Measurements from ENCODE around the gene PPIAL4G.

Gene PPIAL4G

DNA sequence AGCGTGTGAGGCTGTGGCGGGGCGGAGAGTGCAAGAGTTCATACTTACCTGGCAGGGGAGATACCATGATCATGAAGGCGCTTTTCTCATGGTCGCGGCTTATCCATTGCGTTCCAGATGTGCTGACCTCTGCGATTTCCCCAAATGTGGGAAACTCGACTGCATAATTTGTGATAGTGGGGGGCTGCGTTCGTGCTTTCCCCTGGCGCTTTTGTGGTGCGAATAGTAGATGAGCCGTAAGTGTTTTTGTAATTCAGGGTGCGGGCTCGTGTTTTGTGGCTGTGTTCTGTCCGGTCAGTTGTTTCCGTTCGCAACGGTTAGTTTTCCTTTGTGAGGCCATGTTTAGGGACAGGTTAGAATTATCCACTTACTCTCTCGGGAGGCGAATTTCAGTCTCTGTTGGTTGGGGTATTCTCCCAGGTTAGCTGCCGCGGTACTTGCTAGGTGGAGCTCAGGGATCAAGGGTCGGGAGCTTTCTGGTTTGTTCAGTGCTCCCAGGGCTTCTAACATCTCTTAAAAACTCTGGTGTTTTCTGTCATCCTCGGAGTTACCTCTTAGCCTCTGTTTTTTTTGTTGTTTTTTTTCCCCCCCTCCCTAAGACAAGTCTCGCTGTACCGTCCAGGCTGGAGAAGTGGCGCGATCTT lies 39.6 kb upstream of the PPIAL4G start (continued):
- TF ChIP-seq, protein P1, sequence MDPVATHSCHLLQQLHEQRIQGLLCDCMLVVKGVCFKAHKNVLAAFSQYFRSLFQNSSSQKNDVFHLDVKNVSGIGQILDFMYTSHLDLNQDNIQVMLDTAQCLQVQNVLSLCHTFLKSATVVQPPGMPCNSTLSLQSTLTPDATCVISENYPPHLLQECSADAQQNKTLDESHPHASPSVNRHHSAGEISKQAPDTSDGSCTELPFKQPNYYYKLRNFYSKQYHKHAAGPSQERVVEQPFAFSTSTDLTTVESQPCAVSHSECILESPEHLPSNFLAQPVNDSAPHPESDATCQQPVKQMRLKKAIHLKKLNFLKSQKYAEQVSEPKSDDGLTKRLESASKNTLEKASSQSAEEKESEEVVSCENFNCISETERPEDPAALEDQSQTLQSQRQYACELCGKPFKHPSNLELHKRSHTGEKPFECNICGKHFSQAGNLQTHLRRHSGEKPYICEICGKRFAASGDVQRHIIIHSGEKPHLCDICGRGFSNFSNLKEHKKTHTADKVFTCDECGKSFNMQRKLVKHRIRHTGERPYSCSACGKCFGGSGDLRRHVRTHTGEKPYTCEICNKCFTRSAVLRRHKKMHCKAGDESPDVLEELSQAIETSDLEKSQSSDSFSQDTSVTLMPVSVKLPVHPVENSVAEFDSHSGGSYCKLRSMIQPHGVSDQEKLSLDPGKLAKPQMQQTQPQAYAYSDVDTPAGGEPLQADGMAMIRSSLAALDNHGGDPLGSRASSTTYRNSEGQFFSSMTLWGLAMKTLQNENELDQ (tag by site-specific recombination; IDR thresholded peaks at IDR 0.05; ENCODE audit: low read depth), result 0 out of 2 replicates have a peak, but pooled peaks have one; percentile 32
- TF ChIP-seq ZNF837 (tag by site-specific recombination; IDR thresholded peaks at IDR 0.05) (peak; percentile 90), ZFP37 (tag by site-specific recombination; IDR thresholded peaks at IDR 0.05) (peak; percentile 100), KLF8 (tag by site-specific recombination; IDR thresholded peaks at IDR 0.05) (peak; percentile 93), ZBTB17 (tag by site-specific recombination; IDR thresholded peaks at IDR 0.05) (peak; percentile 91), ZNF146 (tag by site-specific recombination; IDR thresholded peaks at IDR 0.05) (peak; percentile 82), ZNF664 (tag by site-specific recombination; IDR thresholded peaks at IDR 0.05) (0 out of 2 replicates have a peak, but pooled peaks have one; percentile 8), MYNN (tag by site-specific recombination; IDR thresholded peaks at IDR 0.05; ENCODE audit: borderline replicate concordance) (peak; percentile 68; the same call in 1 of the 2 replicates), ZNF843 (tag by site-specific recombination; IDR thresholded peaks at IDR 0.05) (peak; percentile 83), ZSCAN23 (tag by site-specific recombination; IDR thresholded peaks at IDR 0.05) (peak; percentile 96), MZF1 (tag by site-specific recombination; IDR thresholded peaks at IDR 0.05; ENCODE audit: borderline replicate concordance) (peak; percentile 96), ZNF785 (tag by site-specific recombination; IDR thresholded peaks at IDR 0.05) (0 out of 2 replicates have a peak, but pooled peaks have one; percentile 75), HOXD13 (CRISPR knock-in tag; IDR thresholded peaks at IDR 0.05; ENCODE audit: borderline replicate concordance) (peak; percentile 52), KLF7 (tag by site-specific recombination; IDR thresholded peaks at IDR 0.05; ENCODE audit: borderline replicate concordance) (peak; percentile 85), ZNF792 (tag by site-specific recombination; IDR thresholded peaks at IDR 0.05) (peak; percentile 88; the same call in 1 of the 2 replicates), ZEB2 (tag by site-specific recombination; IDR thresholded peaks at IDR 0.05) (peak; percentile 100), ZNF600 (tag by site-specific recombination; IDR thresholded peaks at IDR 0.05) (peak; percentile 99), GLIS1 (tag by site-specific recombination; IDR thresholded peaks at IDR 0.05) (peak; percentile 68), ZNF391 (tag by site-specific recombination; IDR thresholded peaks at IDR 0.05; ENCODE audit: borderline replicate concordance, low read depth) (peak; percentile 97), ZNF768 (tag by site-specific recombination; IDR thresholded peaks at IDR 0.05) (peak; percentile 81; the same call in 1 of the 2 replicates)
- TF ChIP-seq, protein P2, sequence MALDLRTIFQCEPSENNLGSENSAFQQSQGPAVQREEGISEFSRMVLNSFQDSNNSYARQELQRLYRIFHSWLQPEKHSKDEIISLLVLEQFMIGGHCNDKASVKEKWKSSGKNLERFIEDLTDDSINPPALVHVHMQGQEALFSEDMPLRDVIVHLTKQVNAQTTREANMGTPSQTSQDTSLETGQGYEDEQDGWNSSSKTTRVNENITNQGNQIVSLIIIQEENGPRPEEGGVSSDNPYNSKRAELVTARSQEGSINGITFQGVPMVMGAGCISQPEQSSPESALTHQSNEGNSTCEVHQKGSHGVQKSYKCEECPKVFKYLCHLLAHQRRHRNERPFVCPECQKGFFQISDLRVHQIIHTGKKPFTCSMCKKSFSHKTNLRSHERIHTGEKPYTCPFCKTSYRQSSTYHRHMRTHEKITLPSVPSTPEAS (tag by site-specific recombination; IDR thresholded peaks at IDR 0.05), result peak; percentile 72
- TF ChIP-seq, protein P3, sequence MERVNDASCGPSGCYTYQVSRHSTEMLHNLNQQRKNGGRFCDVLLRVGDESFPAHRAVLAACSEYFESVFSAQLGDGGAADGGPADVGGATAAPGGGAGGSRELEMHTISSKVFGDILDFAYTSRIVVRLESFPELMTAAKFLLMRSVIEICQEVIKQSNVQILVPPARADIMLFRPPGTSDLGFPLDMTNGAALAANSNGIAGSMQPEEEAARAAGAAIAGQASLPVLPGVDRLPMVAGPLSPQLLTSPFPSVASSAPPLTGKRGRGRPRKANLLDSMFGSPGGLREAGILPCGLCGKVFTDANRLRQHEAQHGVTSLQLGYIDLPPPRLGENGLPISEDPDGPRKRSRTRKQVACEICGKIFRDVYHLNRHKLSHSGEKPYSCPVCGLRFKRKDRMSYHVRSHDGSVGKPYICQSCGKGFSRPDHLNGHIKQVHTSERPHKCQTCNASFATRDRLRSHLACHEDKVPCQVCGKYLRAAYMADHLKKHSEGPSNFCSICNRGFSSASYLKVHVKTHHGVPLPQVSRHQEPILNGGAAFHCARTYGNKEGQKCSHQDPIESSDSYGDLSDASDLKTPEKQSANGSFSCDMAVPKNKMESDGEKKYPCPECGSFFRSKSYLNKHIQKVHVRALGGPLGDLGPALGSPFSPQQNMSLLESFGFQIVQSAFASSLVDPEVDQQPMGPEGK (tag by site-specific recombination; IDR thresholded peaks at IDR 0.05), result peak; percentile 92
- TF ChIP-seq, protein P4, sequence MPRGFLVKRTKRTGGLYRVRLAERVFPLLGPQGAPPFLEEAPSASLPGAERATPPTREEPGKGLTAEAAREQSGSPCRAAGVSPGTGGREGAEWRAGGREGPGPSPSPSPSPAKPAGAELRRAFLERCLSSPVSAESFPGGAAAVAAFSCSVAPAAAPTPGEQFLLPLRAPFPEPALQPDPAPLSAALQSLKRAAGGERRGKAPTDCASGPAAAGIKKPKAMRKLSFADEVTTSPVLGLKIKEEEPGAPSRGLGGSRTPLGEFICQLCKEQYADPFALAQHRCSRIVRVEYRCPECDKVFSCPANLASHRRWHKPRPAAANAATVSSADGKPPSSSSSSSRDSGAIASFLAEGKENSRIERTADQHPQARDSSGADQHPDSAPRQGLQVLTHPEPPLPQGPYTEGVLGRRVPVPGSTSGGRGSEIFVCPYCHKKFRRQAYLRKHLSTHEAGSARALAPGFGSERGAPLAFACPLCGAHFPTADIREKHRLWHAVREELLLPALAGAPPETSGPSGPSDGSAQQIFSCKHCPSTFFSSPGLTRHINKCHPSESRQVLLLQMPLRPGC (tag by site-specific recombination; IDR thresholded peaks at IDR 0.05), result peak; percentile 80
- TF ChIP-seq, protein P5, sequence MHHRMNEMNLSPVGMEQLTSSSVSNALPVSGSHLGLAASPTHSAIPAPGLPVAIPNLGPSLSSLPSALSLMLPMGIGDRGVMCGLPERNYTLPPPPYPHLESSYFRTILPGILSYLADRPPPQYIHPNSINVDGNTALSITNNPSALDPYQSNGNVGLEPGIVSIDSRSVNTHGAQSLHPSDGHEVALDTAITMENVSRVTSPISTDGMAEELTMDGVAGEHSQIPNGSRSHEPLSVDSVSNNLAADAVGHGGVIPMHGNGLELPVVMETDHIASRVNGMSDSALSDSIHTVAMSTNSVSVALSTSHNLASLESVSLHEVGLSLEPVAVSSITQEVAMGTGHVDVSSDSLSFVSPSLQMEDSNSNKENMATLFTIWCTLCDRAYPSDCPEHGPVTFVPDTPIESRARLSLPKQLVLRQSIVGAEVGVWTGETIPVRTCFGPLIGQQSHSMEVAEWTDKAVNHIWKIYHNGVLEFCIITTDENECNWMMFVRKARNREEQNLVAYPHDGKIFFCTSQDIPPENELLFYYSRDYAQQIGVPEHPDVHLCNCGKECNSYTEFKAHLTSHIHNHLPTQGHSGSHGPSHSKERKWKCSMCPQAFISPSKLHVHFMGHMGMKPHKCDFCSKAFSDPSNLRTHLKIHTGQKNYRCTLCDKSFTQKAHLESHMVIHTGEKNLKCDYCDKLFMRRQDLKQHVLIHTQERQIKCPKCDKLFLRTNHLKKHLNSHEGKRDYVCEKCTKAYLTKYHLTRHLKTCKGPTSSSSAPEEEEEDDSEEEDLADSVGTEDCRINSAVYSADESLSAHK (tag by site-specific recombination; IDR thresholded peaks at IDR 0.05), result peak; percentile 79
- TF ChIP-seq, protein P6, sequence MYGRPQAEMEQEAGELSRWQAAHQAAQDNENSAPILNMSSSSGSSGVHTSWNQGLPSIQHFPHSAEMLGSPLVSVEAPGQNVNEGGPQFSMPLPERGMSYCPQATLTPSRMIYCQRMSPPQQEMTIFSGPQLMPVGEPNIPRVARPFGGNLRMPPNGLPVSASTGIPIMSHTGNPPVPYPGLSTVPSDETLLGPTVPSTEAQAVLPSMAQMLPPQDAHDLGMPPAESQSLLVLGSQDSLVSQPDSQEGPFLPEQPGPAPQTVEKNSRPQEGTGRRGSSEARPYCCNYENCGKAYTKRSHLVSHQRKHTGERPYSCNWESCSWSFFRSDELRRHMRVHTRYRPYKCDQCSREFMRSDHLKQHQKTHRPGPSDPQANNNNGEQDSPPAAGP (tag by site-specific recombination; IDR thresholded peaks at IDR 0.05), result peak; percentile 90
- TF ChIP-seq, protein P7, sequence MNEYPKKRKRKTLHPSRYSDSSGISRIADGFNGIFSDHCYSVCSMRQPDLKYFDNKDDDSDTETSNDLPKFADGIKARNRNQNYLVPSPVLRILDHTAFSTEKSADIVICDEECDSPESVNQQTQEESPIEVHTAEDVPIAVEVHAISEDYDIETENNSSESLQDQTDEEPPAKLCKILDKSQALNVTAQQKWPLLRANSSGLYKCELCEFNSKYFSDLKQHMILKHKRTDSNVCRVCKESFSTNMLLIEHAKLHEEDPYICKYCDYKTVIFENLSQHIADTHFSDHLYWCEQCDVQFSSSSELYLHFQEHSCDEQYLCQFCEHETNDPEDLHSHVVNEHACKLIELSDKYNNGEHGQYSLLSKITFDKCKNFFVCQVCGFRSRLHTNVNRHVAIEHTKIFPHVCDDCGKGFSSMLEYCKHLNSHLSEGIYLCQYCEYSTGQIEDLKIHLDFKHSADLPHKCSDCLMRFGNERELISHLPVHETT (tag by site-specific recombination; IDR thresholded peaks at IDR 0.05), result peak; percentile 87

Data from HEK293 (cell line).